Stimulated activated naive B cell treated with anti-CD40 and anti-IgM and Interleukin-4, amounts not matched to agents 10 μg/mL and 1 μg/mL and 100 μg/mL, for 72 hours (primary cell): ENCODE data around the gene DNAJC16.
"Not testable (repeated sequence)": the region's sequence is repeated elsewhere in the genome, so short reads cannot be mapped to it uniquely, and the experiment has no call there.

Source experiments
- ATAC-seq, 2 donors: fragments of 150-1000 bp; cut with Tn5 transposase; replicated peaks; 2 replicates each; pipeline ENCODE4 v1.10.0; 2021; ENCODE audit warnings: moderate library complexity in 1 of 2
- DNase-seq: peaks from one replicate; pipeline ENCODE4 v3.0.0; 2021
- H3K27ac Mint-ChIP-seq: one replicate; pipeline ENCODE4 v1.8.0; 2022; ENCODE audit warnings: mild to moderate bottlenecking, mixed read lengths
- H3K27me3 Mint-ChIP-seq, 2 donors: one replicate each; pipeline ENCODE4 v1.8.0; 2022; ENCODE audit warnings: mixed read lengths in 2 of 2
- H3K36me3 Mint-ChIP-seq, 2 donors: one replicate each; pipeline ENCODE4 v1.8.0; 2022; ENCODE audit warnings: mixed read lengths in 2 of 2, mild to moderate bottlenecking in 1 of 2
- H3K4me1 Mint-ChIP-seq, 2 donors: one replicate each; pipeline ENCODE4 v1.8.0; 2022; ENCODE audit warnings: mixed read lengths in 2 of 2, mild to moderate bottlenecking in 1 of 2
- H3K4me3 Mint-ChIP-seq, 2 donors: one replicate each; pipeline ENCODE4 v1.8.0; 2022; ENCODE audit warnings: mild to moderate bottlenecking in 2 of 2, mixed read lengths in 2 of 2, moderate library complexity in 1 of 2
- H3K9me3 Mint-ChIP-seq, 2 donors: one replicate each; pipeline ENCODE4 v1.8.0; 2022; ENCODE audit warnings: mixed read lengths in 2 of 2, mild to moderate bottlenecking in 1 of 2

The DNAJC16 gene

GRCh38 chr1:15515022-15515663 is 11.5 kb upstream of the DNAJC16 start:
- ATAC-seq (peak; percentile 87), DNase-seq (no peak)
- Mint-ChIP-seq H3K36me3 (peaks cover 46 to 66% of the 10 kb centered on the region in 2 donors), H3K4me3 (peak overlapping the region; percentile 8 to 40), H3K9me3 (no peaks in the 10 kb centered on the region), H3K27ac (peak overlapping the region; percentile 56), H3K27me3 (no peaks in the 10 kb centered on the region), H3K4me1 (peaks cover 14 to 36% of the 10 kb centered on the region in 2 donors)

DNA sequence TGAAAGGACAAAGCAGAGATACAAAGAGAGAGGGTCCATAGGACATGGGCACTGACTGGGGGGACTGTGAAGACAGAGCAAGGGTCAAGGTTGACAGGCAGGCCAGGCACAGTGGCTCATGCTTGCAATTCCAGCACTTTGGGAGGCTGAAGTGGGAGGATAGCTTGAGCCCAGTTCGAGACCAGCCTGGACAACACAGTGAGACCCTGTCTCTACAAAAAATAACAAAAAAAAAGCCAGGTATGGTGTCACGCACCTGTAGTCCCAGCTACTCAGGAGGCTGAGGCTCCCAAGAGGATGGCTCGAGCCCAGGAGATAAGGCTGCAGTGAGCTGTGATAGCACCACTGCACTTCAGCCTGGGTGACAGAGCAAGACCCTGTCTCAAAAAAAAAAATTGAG is 7.0 kb upstream of the DNAJC16 start:
- no peak for DNase-seq
- H3K27me3 Mint-ChIP-seq: no peaks in the 10 kb centered on the region
- peaks cover 28 to 40% of the 10 kb centered on the region in 2 donors for H3K36me3 Mint-ChIP-seq
- H3K4me3 Mint-ChIP-seq: no peak overlapping the region
- H3K4me1 Mint-ChIP-seq: peaks cover 24 to 43% of the 10 kb centered on the region in 2 donors
- no peak overlapping the region for H3K27ac Mint-ChIP-seq
- ATAC-seq: no peak
- H3K9me3 Mint-ChIP-seq: no peaks in the 10 kb centered on the region

- not testable (repeated sequence) for DNase-seq, H3K9me3 Mint-ChIP-seq, H3K4me3 Mint-ChIP-seq, ATAC-seq, H3K27me3 Mint-ChIP-seq
- peaks cover 22 to 46% of the 10 kb centered on the region in 2 donors for H3K4me1 Mint-ChIP-seq
- H3K36me3 Mint-ChIP-seq: peaks cover 23 to 33% of the 10 kb centered on the region in 2 donors
- H3K27ac Mint-ChIP-seq: peak overlapping the region; percentile 17
Observed at GRCh38 chr1:15521206-15521906, 5.3 kb upstream of the DNAJC16 start.

GRCh38 chr1:15522551-15522950 is 4.1 kb upstream of the DNAJC16 start:
- no peak for DNase-seq
- Mint-ChIP-seq H3K4me1 (peaks cover 25 to 42% of the 10 kb centered on the region in 2 donors), H3K9me3 (no peaks in the 10 kb centered on the region), H3K36me3 (peaks cover 11 to 21% of the 10 kb centered on the region in 2 donors), H3K27me3 (no peaks in the 10 kb centered on the region), H3K27ac (no peak overlapping the region), H3K4me3 (peak overlapping the region in 1 of 2 donors; percentile 92)
- no peak for ATAC-seq

- peaks cover 25 to 49% of the 10 kb centered on the region in 2 donors for H3K4me1 Mint-ChIP-seq
Observed at GRCh38 chr1:15523104-15524020, 3.3 kb upstream of the DNAJC16 start.

GRCh38 chr1:15524021-15524282 is 2.7 kb upstream of the DNAJC16 start, which contains the start of gene CASP9:
CASP9 (minus strand) TSS chr1:15524215; CDS start chr1:15524200, 15 bp downstream.
- Mint-ChIP-seq H3K4me1 (peaks cover 27 to 49% of the 10 kb centered on the region in 2 donors), H3K27ac (peak within 1 kb of the TSS; percentile 99), H3K36me3 (peaks cover 4 to 10% of the 10 kb centered on the region in 2 donors), H3K9me3 (no peaks in the 10 kb centered on the region), H3K4me3 (peak within 1 kb of the TSS; percentile 87 to 92), H3K27me3 (no peaks in the 10 kb centered on the region)
- DNase-seq: no peak
- ATAC-seq: no peak

More at GRCh38 chr1:15523104-15524020, 3.3 kb upstream of the DNAJC16 start:
- ATAC-seq: no peak
- Mint-ChIP-seq H3K27ac (peak overlapping the region; percentile 99), H3K4me3 (peak overlapping the region; percentile 87 to 92), H3K9me3 (no peaks in the 10 kb centered on the region), H3K36me3 (peaks cover 4 to 13% of the 10 kb centered on the region in 2 donors), H3K27me3 (no peaks in the 10 kb centered on the region)
- no peak for DNase-seq

GRCh38 chr1:15524283-15525049 is 2.2 kb upstream of the DNAJC16 start:
- Mint-ChIP-seq H3K4me1 (peaks cover 27 to 49% of the 10 kb centered on the region in 2 donors), H3K4me3 (peak overlapping the region; percentile 87 to 92), H3K27ac (peak overlapping the region; percentile 99), H3K27me3 (no peaks in the 10 kb centered on the region), H3K36me3 (peaks cover 4 to 7% of the 10 kb centered on the region in 2 donors), H3K9me3 (no peaks in the 10 kb centered on the region)
- DNase-seq (peak; percentile 98), ATAC-seq (peak; percentile 59 to 61)

GRCh38 chr1:15525050-15526020 is 1.3 kb upstream of the DNAJC16 start:
- Mint-ChIP-seq H3K4me1 (peaks cover 27 to 49% of the 10 kb centered on the region in 2 donors), H3K27ac (peak overlapping the region; percentile 99), H3K36me3 (peaks cover 4 to 8% of the 10 kb centered on the region in 2 donors), H3K4me3 (peak overlapping the region; percentile 87 to 92), H3K27me3 (no peaks in the 10 kb centered on the region), H3K9me3 (no peaks in the 10 kb centered on the region)
- ATAC-seq (peak; percentile 52 to 66), DNase-seq (no peak)

- Mint-ChIP-seq H3K4me1 (peaks cover 29 to 49% of the 10 kb centered on the region in 2 donors), H3K27ac (peak overlapping the region; percentile 99), H3K36me3 (peaks cover 7 to 12% of the 10 kb centered on the region in 2 donors), H3K27me3 (no peaks in the 10 kb centered on the region), H3K4me3 (peak overlapping the region; percentile 87 to 92), H3K9me3 (no peaks in the 10 kb centered on the region)
- DNase-seq: no peak
- ATAC-seq: no peak
Observed at GRCh38 chr1:15526021-15526489, 593 bp upstream of the DNAJC16 start.

GRCh38 chr1:15531003-15531402 is 4.4 kb downstream of the DNAJC16 start:
- no peak overlapping the region for H3K27ac Mint-ChIP-seq
- peaks cover 17 to 30% of the 10 kb centered on the region in 2 donors for H3K4me1 Mint-ChIP-seq
- H3K27me3 Mint-ChIP-seq: no peaks in the 10 kb centered on the region
- H3K9me3 Mint-ChIP-seq: no peaks in the 10 kb centered on the region
- H3K36me3 Mint-ChIP-seq: peaks cover 10 to 21% of the 10 kb centered on the region in 2 donors
- ATAC-seq (no peak), DNase-seq (no peak)
- H3K4me3 Mint-ChIP-seq: no peak overlapping the region

- no peak for ATAC-seq
- Mint-ChIP-seq H3K4me3 (no peak overlapping the region), H3K9me3 (no peaks in the 10 kb centered on the region), H3K27me3 (no peaks in the 10 kb centered on the region), H3K4me1 (peaks cover 15 to 23% of the 10 kb centered on the region in 2 donors), H3K36me3 (peaks cover 16 to 26% of the 10 kb centered on the region in 2 donors), H3K27ac (no peak overlapping the region)
- no peak for DNase-seq
Observed at GRCh38 chr1:15531682-15532081, 5.0 kb downstream of the DNAJC16 start.

DNA sequence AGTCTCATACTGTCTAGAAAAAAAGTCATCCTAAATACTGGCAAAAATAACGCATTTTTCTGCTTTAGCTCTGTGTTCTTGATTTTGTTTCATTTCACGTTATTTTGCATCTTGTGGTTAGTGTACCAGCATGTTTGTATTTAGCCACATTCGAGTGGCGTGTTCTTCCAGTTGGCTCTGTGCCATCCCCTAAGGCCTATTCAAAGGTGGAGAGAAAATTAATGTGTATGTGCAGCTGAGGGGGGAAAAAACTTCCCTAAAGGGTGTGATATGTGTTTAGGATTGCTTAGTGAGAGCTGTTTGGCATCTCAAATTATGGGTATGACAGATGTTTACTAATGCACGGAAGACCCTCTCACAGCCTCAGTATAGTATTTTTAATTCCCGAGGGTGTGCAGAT is 12.1 kb downstream of the DNAJC16 start:
- H3K36me3 Mint-ChIP-seq: peaks cover 19 to 43% of the 10 kb centered on the region in 2 donors
- H3K4me1 Mint-ChIP-seq: peaks cover 0 to 6% of the 10 kb centered on the region in 2 donors
- no peak for DNase-seq
- H3K4me3 Mint-ChIP-seq: no peak overlapping the region
- H3K9me3 Mint-ChIP-seq: no peaks in the 10 kb centered on the region
- no peak overlapping the region for H3K27ac Mint-ChIP-seq
- ATAC-seq: no peak
- no peaks in the 10 kb centered on the region for H3K27me3 Mint-ChIP-seq

DNA sequence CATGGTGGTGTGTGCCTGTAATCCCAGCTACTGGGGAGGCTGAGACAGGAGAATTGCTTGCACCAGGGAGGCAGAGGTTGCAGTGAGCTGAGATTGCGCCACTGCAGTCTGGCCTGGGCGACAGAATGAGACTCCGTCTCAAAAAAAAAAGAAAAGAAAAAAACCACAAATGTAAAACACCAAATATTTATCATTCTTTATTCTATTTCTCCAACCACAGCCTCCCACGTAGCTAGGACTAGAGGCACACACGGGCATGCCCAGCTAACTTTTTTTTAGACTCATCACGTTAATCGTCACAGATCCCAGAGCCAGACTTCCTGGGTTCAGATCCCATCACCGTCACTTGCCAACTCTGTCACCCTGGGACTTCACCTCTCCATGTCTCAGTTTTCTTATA is 13.5 kb downstream of the DNAJC16 start:
- H3K4me1 Mint-ChIP-seq: peaks cover 0 to 6% of the 10 kb centered on the region in 2 donors
- no peak overlapping the region for H3K27ac Mint-ChIP-seq
- H3K4me3 Mint-ChIP-seq: no peak overlapping the region
- ATAC-seq (no peak), DNase-seq (no peak)
- H3K36me3 Mint-ChIP-seq: peaks cover 23 to 47% of the 10 kb centered on the region in 2 donors
- no peaks in the 10 kb centered on the region for H3K9me3 Mint-ChIP-seq
- H3K27me3 Mint-ChIP-seq: no peaks in the 10 kb centered on the region
